Parathyroid adenoma (tissue), 2 donors: ENCODE measurements around the gene KLHL40.

Experiments used
- H2AFZ ChIP-seq: fragments of 300-600 bp; sonication (generic); one replicate; pipeline ENCODE4 v1.7.0; 2017; ENCODE audit warnings: antibody characterized with exemption, mild to moderate bottlenecking
- H3K27ac ChIP-seq: fragments of 300-600 bp; sonication (generic); one replicate; pipeline ENCODE4 v1.7.0; 2017
- H3K27me3 ChIP-seq: fragments of 300-600 bp; sonication (generic); one replicate; pipeline ENCODE4 v1.7.0; 2017; ENCODE audit warnings: low read length; ENCODE audit not compliant: control insufficient read depth, insufficient read depth
- H3K36me3 ChIP-seq: fragments of 300-600 bp; sonication (generic); one replicate; pipeline ENCODE4 v1.7.0; 2017; ENCODE audit warnings: low read length; ENCODE audit not compliant: control insufficient read depth, insufficient read depth
- H3K4me1 ChIP-seq: fragments of 300-600 bp; sonication (generic); one replicate; pipeline ENCODE4 v1.7.0; 2017; ENCODE audit warnings: control low read depth
- H3K4me2 ChIP-seq: fragments of 300-600 bp; sonication (generic); one replicate; pipeline ENCODE4 v1.7.0; 2017; ENCODE audit warnings: low read length
- H3K4me3 ChIP-seq: fragments of 300-600 bp; sonication (generic); one replicate; pipeline ENCODE4 v1.7.0; 2017; ENCODE audit warnings: low read depth, low read length
- H3K79me2 ChIP-seq: fragments of 300-600 bp; sonication (generic); one replicate; pipeline ENCODE4 v1.7.0; 2017; ENCODE audit warnings: control low read depth
- H3K9ac ChIP-seq: fragments of 300-600 bp; sonication (generic); one replicate; pipeline ENCODE4 v1.7.0; 2017; ENCODE audit warnings: mild to moderate bottlenecking
- H3K9me3 ChIP-seq: fragments of 300-600 bp; sonication (generic); one replicate; pipeline ENCODE4 v1.7.0; 2017; ENCODE audit warnings: low read length; ENCODE audit not compliant: control insufficient read depth
- TF ChIP-seq, protein P1 (sequence below): fragments of 300-600 bp; sonication (generic); IDR thresholded peaks from one replicate; pipeline ENCODE4 v1.7.0; 2017; ENCODE audit warnings: antibody characterized with exemption, mild to moderate bottlenecking
- donor health status: primary hyperparathyroidism.

The KLHL40 gene

DNA sequence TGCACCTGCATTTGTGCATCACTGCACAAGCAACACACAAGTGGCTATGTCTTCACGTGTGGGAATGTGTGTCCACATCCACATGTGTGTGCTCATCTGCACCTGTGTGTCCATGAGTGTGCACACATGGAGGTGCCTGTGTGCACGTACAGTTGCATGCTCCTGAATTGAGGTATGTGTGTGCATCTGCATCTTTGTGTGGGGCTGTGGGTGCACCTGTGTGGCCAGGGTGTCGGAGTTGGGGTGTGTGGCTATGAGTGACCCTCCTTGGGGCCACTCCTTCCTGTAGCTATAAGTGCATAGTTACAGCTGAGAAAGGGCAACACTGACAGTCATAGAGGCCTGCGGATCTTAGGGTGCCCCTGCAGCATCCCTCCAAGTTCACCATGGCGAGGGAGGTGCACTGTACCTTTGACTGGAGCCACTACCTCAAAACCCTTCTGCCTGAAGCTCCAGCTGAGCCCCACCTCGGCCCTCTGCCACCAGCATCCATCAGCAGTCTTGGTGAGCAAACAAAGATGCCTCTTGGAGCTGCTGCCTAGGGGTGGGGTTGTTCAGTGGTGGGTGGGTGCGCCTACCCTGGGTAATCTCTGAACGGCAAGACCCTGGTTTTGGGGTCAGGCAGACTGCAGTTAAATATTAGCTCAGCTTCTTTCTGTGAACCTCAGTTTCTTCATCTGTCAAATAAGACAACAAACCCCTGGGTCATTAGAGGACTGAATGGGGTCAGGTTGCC is 22.5 kb downstream of the KLHL40 start:
- TF ChIP-seq, protein P1, sequence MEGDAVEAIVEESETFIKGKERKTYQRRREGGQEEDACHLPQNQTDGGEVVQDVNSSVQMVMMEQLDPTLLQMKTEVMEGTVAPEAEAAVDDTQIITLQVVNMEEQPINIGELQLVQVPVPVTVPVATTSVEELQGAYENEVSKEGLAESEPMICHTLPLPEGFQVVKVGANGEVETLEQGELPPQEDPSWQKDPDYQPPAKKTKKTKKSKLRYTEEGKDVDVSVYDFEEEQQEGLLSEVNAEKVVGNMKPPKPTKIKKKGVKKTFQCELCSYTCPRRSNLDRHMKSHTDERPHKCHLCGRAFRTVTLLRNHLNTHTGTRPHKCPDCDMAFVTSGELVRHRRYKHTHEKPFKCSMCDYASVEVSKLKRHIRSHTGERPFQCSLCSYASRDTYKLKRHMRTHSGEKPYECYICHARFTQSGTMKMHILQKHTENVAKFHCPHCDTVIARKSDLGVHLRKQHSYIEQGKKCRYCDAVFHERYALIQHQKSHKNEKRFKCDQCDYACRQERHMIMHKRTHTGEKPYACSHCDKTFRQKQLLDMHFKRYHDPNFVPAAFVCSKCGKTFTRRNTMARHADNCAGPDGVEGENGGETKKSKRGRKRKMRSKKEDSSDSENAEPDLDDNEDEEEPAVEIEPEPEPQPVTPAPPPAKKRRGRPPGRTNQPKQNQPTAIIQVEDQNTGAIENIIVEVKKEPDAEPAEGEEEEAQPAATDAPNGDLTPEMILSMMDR: no peak
- Histone ChIP-seq H3K4me3 (no peak overlapping the region), H3K9ac (no peak overlapping the region), H3K9me3 (no peaks in the 10 kb centered on the region), H2AFZ (no peak overlapping the region), H3K4me1 (peaks cover 6% of the 10 kb centered on the region), H3K27ac (no peak overlapping the region), H3K36me3 (no peaks in the 10 kb centered on the region), H3K4me2 (no peak overlapping the region), H3K79me2 (no peaks in the 10 kb centered on the region), H3K27me3 (no peaks in the 10 kb centered on the region)

DNA sequence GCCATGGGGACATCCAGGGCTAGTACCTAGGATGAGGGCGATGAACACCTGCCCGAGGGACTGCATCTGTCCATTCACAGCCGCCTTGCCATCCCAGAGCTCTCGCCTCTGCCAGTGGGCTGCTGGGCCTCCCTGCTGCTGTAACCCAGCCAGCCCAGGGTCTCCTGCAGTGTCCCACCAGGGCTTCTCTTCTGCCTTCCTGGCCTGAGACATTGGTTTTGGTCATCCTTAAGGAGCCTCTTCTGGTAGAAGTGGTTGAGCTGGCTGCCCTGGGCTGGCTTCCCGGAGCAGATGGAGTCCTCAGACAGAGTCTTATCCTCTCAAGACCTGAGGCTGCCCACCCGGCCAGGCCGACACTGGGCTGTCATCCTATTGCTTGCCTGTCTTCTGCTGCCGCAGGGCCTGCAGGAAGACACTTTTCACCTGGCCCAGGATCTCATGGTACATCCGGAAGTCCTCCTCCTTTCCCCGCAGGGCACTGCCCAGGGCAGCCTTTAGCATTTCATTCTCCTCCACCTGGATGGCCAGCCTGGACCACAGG is 23.3 kb downstream of the KLHL40 start:
- H3K27ac ChIP-seq: no peak overlapping the region
- H3K4me1 ChIP-seq: no peaks in the 10 kb centered on the region
- no peak overlapping the region for H3K4me2 ChIP-seq
- H3K9ac ChIP-seq: no peak overlapping the region
- H3K9me3 ChIP-seq: no peaks in the 10 kb centered on the region
- H2AFZ ChIP-seq: no peak overlapping the region
- H3K36me3 ChIP-seq: no peaks in the 10 kb centered on the region
- no peaks in the 10 kb centered on the region for H3K79me2 ChIP-seq
- TF ChIP-seq, protein P1: no peak
- no peak overlapping the region for H3K4me3 ChIP-seq
- H3K27me3 ChIP-seq: no peaks in the 10 kb centered on the region

DNA sequence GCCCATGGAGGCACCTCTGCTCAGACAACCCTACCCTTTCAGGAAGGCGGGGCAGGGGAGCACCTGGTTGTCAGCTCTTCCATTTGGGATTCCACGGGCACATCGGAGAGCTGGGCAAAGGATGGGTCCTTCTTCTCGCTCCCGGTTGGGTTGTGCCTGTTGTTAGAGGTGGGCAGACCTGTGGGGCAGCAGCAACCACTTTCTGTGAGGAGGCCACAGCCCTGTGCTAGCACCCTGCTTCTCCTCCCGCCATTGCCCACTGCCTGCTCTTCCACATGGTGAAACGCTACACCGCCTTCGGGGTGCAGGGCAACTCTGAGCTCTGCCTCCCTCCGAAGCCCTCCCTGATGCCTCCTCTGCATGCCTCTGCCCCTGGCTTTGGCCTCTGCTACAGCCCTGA is 24.3 kb downstream of the KLHL40 start:
- no peak overlapping the region for H3K27ac ChIP-seq
- no peaks in the 10 kb centered on the region for H3K79me2 ChIP-seq
- no peaks in the 10 kb centered on the region for H3K36me3 ChIP-seq
- H3K4me1 ChIP-seq: no peaks in the 10 kb centered on the region
- no peak overlapping the region for H3K4me3 ChIP-seq
- no peaks in the 10 kb centered on the region for H3K27me3 ChIP-seq
- H3K9me3 ChIP-seq: no peaks in the 10 kb centered on the region
- H3K4me2 ChIP-seq: no peak overlapping the region
- no peak overlapping the region for H2AFZ ChIP-seq
- TF ChIP-seq, protein P1: no peak
- no peak overlapping the region for H3K9ac ChIP-seq

DNA sequence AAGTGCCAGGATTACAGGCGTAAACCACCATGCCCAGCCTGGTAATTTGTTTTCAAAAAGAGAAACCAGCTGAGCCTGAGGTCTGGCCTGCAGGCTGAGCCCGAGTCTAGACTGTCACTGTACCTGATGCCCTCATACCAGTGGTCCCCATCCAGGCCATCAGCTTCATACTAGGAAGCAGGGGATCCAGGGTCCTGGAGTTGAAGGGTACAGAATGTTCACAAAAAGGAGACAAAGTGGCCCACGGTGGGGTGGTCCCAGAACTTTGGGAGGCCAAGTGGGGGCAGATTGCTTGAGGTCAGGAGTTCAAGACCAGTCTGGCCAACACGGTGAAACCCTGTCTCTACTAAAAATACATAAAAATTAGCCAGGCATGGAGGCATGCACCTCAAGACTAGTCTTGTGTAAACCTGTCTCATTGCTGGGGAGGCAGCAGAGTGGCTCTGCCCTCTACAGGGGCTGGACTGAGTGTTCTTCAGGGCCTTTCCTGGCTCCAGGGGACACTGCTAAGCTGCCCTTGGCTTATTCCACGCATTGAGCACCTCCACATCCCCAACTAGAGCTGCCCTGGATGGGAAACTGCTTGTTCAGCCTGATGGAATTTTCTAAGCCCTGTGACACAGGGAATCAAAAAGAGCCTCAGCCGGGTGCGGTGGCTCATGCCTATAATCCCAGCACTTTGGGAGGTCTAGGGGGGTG is 25.1 kb downstream of the KLHL40 start:
- H3K4me3 ChIP-seq: no peak overlapping the region

More for the DNA sequence above, 25.1 kb downstream of the KLHL40 start:
- no peak overlapping the region for H2AFZ ChIP-seq
- H3K9me3 ChIP-seq: no peaks in the 10 kb centered on the region
- TF ChIP-seq, protein P1: no peak
- no peak overlapping the region for H3K9ac ChIP-seq
- H3K4me2 ChIP-seq: no peak overlapping the region
- H3K36me3 ChIP-seq: no peaks in the 10 kb centered on the region
- no peaks in the 10 kb centered on the region for H3K79me2 ChIP-seq
- H3K27me3 ChIP-seq: no peaks in the 10 kb centered on the region
- H3K4me1 ChIP-seq: no peaks in the 10 kb centered on the region
- H3K27ac ChIP-seq: no peak overlapping the region
